Spleen (tissue), 7 donors: ENCODE data around the gene TPCN2.

Experiments
- CTCF ChIP-seq, 11 experiments: fragments of 200-600 bp in 7 of 11; fragments of 450-650 bp in 4 of 11; sonication (generic) in 4 of 11; IDR thresholded peaks in 8 of 11; conservative IDR thresholded peaks in 3 of 11; 1 replicate in 7 of 11; 2 replicates in 4 of 11; pipeline versions ENCODE4 v1.4.0 to v1.8.0; 2016 to 2021; ENCODE audit warnings: antibody characterized with exemption in 11 of 11, inconsistent platforms in 4 of 11, mild to moderate bottlenecking in 1 of 11
- POLR2A ChIP-seq, 3 donors: fragments of 450-650 bp; IDR thresholded peaks; one replicate each; pipeline ENCODE4 v1.5.1; 2017; ENCODE audit warnings: antibody characterized with exemption in 3 of 3, mild to moderate bottlenecking in 1 of 3
- donor health status: DM: no; HTN: no; CAD: no; lungs with moderate emphysema.
- donor health status: DM: no; HTN: no; CAD: no.
- donor health status: DM: no; HTN: no; CAD: no.

DNA sequence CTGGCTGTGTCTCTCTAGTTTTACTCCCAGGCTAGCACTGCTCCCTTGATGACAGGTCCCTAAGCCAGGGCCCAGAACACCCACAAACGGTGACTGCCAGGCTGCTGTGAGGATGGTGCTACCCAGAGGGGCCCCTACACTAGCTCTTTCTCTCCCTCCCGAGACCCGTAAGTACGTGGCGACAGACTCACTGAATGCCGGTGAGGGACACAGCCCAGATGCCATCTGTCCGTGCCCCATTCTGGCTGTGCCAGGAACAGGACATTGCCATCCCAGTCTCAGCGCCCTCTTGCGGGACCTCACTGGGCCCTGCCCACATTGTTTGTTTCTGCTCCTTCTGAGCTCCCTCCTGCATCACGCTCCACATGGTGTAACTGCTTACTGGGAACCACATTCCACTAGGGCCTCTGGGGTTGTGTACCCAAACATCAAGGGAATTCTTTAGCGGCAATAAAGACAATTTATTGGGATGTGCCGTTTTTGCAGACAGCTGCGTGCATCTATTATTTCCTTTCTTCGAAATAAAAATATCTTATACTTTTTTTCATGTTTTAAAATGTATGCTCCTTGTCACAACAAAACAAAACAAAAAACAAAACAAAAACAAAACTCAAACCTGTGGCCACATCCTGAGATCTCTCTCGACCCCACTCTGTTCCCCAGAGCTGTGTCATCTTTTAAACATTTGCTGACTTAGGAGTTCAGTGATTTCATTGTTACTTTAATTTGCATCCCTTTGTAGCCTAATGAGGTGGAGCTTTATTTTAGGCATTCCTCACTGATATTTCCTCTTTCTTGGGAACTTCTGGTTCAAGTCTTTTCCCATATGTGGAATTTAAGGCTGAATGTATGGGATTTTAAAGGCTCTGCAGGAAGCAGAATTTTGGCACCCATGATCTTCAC lies 4.4 kb upstream of the TPCN2 start:
- TF ChIP-seq POLR2A (IDR thresholded peaks at IDR 0.05) (no peak), CTCF (IDR thresholded peaks at IDR 0.05 in 8 of 11, conservative IDR thresholded peaks at IDR 0.05 in 3 of 11) (peak in 9 of 11 experiments; percentile 7 to 51 (median 42))
